ENCODE results near the gene ZMYND11. TPM values are rescaled to one million over a fixed set of nuclear protein-coding genes. Genes with fewer than 3 reads are reported as not detected.
"Not testable (repeated sequence)": the region's sequence is repeated elsewhere in the genome, so short reads cannot be mapped to it uniquely, and the experiment has no call there.

ZMYND11 gene
- total RNA-seq, 1 donor from 2014 or later = 31.4 TPM

DNA sequence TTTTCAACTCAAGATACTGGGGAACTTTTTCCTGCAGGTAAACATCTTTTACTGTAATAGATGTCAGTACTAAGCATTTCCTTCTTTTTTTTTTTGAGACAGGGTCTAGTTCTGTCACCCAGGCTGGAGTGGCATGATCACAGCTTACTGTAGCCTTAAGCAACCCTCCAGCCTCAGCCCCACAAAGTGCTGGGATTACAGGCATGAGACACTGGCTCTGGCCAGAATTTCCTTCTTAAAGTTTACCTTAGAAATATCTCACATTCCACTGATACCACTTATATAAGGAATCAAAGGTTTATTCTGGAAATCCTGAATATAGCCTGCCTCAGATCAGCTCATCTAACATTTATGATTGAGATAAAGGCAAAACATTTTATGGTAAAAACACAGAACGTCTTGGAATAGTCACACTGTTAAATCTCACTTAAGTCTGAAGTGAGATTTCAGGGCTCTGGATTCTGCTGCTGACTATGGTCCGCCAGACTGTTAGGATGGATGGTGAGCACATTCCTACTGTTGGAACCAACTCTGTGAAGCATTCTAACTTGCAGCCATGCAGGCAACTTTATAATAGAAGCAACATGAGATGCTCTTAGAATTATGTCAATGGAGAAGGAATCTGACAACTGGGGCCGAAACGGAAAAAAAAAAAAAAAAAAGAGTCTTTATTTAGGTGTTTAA is 151.9 kb downstream of the ZMYND11 start:
- Mint-ChIP-seq H3K36me3 (ENCODE audit: low read depth) (no peaks in the 10 kb centered on the region), H3K4me1 (ENCODE audit: low read depth) (peaks cover 29% of the 10 kb centered on the region), H3K27ac (no peak overlapping the region), H3K9me3 (peaks cover 4% of the 10 kb centered on the region), H3K27me3 (ENCODE audit: insufficient read depth) (peaks cover 4% of the 10 kb centered on the region), H3K4me3 (no peak overlapping the region)
- DNase-seq (ENCODE audit: low spot score) = no peak
- intact Hi-C loops (cut with micrococcal nuclease) = no loop called here

GRCh38 chr10:287814-288213 is 152.6 kb downstream of the ZMYND11 start:
- Mint-ChIP-seq H3K27ac (no peak overlapping the region), H3K4me1 (ENCODE audit: low read depth) (peaks cover 24% of the 10 kb centered on the region)

GRCh38 chr10:288316-289200 is 153.3 kb downstream of the ZMYND11 start:
- no peak for DNase-seq (ENCODE audit: low spot score)
- H3K36me3 Mint-ChIP-seq (ENCODE audit: low read depth) = no peaks in the 10 kb centered on the region
- intact Hi-C loops (cut with micrococcal nuclease) = no loop called here
- no peak overlapping the region for H3K4me3 Mint-ChIP-seq
- H3K4me1 Mint-ChIP-seq (ENCODE audit: low read depth) = peaks cover 16% of the 10 kb centered on the region
- peaks cover 4% of the 10 kb centered on the region for H3K9me3 Mint-ChIP-seq
- H3K27ac Mint-ChIP-seq = no peak overlapping the region
- peaks cover 4% of the 10 kb centered on the region for H3K27me3 Mint-ChIP-seq (ENCODE audit: insufficient read depth)

More at GRCh38 chr10:287814-288213, 152.6 kb downstream of the ZMYND11 start:
- Mint-ChIP-seq H3K27me3 (ENCODE audit: insufficient read depth) (peaks cover 4% of the 10 kb centered on the region), H3K9me3 (peaks cover 4% of the 10 kb centered on the region), H3K4me3 (no peak overlapping the region), H3K36me3 (ENCODE audit: low read depth) (no peaks in the 10 kb centered on the region)
- intact Hi-C loops (cut with micrococcal nuclease) = no loop called here
- no peak for DNase-seq (ENCODE audit: low spot score)

- intact Hi-C loops (cut with micrococcal nuclease) = no loop called here
- Mint-ChIP-seq H3K27me3 (ENCODE audit: insufficient read depth) (peaks cover 4% of the 10 kb centered on the region), H3K27ac (no peak overlapping the region), H3K36me3 (ENCODE audit: low read depth) (no peaks in the 10 kb centered on the region), H3K4me3 (no peak overlapping the region), H3K4me1 (ENCODE audit: low read depth) (peaks cover 6% of the 10 kb centered on the region), H3K9me3 (no peaks in the 10 kb centered on the region)
- DNase-seq (ENCODE audit: low spot score) = no peak
Measured at GRCh38 chr10:289581-289980, 154.3 kb downstream of the ZMYND11 start.

- intact Hi-C loops (cut with micrococcal nuclease) = no loop called here
- Mint-ChIP-seq H3K27me3 (ENCODE audit: insufficient read depth) (peaks cover 4% of the 10 kb centered on the region), H3K27ac (no peak overlapping the region), H3K4me1 (ENCODE audit: low read depth) (peaks cover under 1% of the 10 kb centered on the region), H3K36me3 (ENCODE audit: low read depth) (no peaks in the 10 kb centered on the region), H3K4me3 (no peak overlapping the region), H3K9me3 (no peaks in the 10 kb centered on the region)
- no peak for DNase-seq (ENCODE audit: low spot score)
Measured at GRCh38 chr10:290026-290725, 154.9 kb downstream of the ZMYND11 start.

- Mint-ChIP-seq H3K36me3 (ENCODE audit: low read depth) (no peaks in the 10 kb centered on the region), H3K4me1 (ENCODE audit: low read depth) (no peaks in the 10 kb centered on the region), H3K4me3 (no peak overlapping the region), H3K27ac (no peak overlapping the region), H3K9me3 (no peaks in the 10 kb centered on the region), H3K27me3 (ENCODE audit: insufficient read depth) (peaks cover 6% of the 10 kb centered on the region)
- DNase-seq (ENCODE audit: low spot score) = no peak
- intact Hi-C loops (cut with micrococcal nuclease) = no loop called here
Measured at GRCh38 chr10:293636-294035, 158.4 kb downstream of the ZMYND11 start.

GRCh38 chr10:297567-297966 is 162.3 kb downstream of the ZMYND11 start:
- no peak overlapping the region for H3K27ac Mint-ChIP-seq

GRCh38 chr10:298033-298432 is 162.8 kb downstream of the ZMYND11 start:
- Mint-ChIP-seq H3K27me3 (ENCODE audit: insufficient read depth) (peaks cover 3% of the 10 kb centered on the region), H3K36me3 (ENCODE audit: low read depth) (no peaks in the 10 kb centered on the region), H3K4me1 (ENCODE audit: low read depth) (no peaks in the 10 kb centered on the region), H3K27ac (no peak overlapping the region), H3K4me3 (no peak overlapping the region), H3K9me3 (no peaks in the 10 kb centered on the region)
- intact Hi-C loops (cut with micrococcal nuclease) = no loop called here
- DNase-seq (ENCODE audit: low spot score) = no peak

More at GRCh38 chr10:297567-297966, 162.3 kb downstream of the ZMYND11 start:
- H3K9me3 Mint-ChIP-seq = no peaks in the 10 kb centered on the region
- DNase-seq (ENCODE audit: low spot score) = no peak
- intact Hi-C loops (cut with micrococcal nuclease) = no loop called here
- H3K36me3 Mint-ChIP-seq (ENCODE audit: low read depth) = no peaks in the 10 kb centered on the region
- peaks cover 3% of the 10 kb centered on the region for H3K27me3 Mint-ChIP-seq (ENCODE audit: insufficient read depth)
- H3K4me3 Mint-ChIP-seq = no peak overlapping the region
- no peaks in the 10 kb centered on the region for H3K4me1 Mint-ChIP-seq (ENCODE audit: low read depth)

GRCh38 chr10:299512-299911 is 164.3 kb downstream of the ZMYND11 start:
- Mint-ChIP-seq H3K9me3 (no peaks in the 10 kb centered on the region), H3K36me3 (ENCODE audit: low read depth) (no peaks in the 10 kb centered on the region), H3K4me3 (no peak overlapping the region), H3K27me3 (ENCODE audit: insufficient read depth) (peaks cover 3% of the 10 kb centered on the region), H3K4me1 (ENCODE audit: low read depth) (no peaks in the 10 kb centered on the region), H3K27ac (no peak overlapping the region)
- DNase-seq (ENCODE audit: low spot score) = no peak
- intact Hi-C loops (cut with micrococcal nuclease) = no loop called here

DNA sequence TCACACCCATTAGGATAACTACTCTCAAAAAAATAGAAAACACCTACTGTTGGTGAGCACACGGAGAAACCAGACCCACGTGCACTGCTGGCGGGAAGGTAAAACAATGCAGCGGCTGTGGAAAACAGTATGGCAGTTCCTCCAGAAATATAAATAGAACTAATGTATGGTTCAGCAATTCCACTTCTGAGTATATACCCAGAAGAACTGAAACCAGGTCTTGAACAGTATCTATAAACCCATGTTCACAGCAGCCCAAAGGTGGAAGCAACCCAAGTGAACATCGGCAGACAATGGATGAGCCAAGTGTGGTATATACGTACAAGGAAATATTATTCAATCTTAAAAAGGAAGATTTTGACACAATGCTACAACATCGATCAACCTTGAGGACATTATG is 164.7 kb downstream of the ZMYND11 start:
- no peak overlapping the region for H3K4me3 Mint-ChIP-seq
- H3K36me3 Mint-ChIP-seq (ENCODE audit: low read depth) = no peaks in the 10 kb centered on the region
- peaks cover 3% of the 10 kb centered on the region for H3K27me3 Mint-ChIP-seq (ENCODE audit: insufficient read depth)
- no peaks in the 10 kb centered on the region for H3K4me1 Mint-ChIP-seq (ENCODE audit: low read depth)
- DNase-seq (ENCODE audit: low spot score) = no peak
- no peak overlapping the region for H3K27ac Mint-ChIP-seq
- intact Hi-C loops (cut with micrococcal nuclease) = no loop called here
- H3K9me3 Mint-ChIP-seq = no peaks in the 10 kb centered on the region

DNA sequence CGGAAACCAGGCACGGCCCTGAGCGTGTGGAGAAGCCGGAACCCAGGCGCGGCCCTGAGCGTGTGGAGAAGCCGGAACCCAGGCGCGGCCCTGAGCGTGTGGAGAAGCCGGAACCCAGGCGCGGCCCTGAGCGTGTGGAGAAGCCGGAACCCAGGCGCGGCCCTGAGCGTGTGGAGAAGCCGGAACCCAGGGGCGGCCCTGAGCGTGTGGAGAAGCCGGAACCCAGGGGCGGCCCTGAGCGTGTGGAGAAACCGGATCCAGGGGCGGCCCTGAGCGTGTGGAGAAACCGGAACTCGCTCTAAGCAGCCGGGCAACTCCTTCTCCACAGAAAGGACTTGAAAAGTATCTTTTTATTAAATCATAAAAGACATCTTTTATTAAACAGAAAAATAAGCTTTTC is 165.3 kb downstream of the ZMYND11 start:
- H3K9me3 Mint-ChIP-seq; DNase-seq (ENCODE audit: low spot score); H3K27ac Mint-ChIP-seq; intact Hi-C loops (cut with micrococcal nuclease); H3K27me3 Mint-ChIP-seq (ENCODE audit: insufficient read depth); H3K4me3 Mint-ChIP-seq; H3K36me3 Mint-ChIP-seq (ENCODE audit: low read depth); H3K4me1 Mint-ChIP-seq (ENCODE audit: low read depth): not testable (repeated sequence)

- Mint-ChIP-seq H3K36me3 (ENCODE audit: low read depth) (no peaks in the 10 kb centered on the region), H3K4me3 (no peak overlapping the region), H3K9me3 (no peaks in the 10 kb centered on the region), H3K27ac (no peak overlapping the region), H3K27me3 (ENCODE audit: insufficient read depth) (peaks cover 1% of the 10 kb centered on the region), H3K4me1 (ENCODE audit: low read depth) (no peaks in the 10 kb centered on the region)
- intact Hi-C loops (cut with micrococcal nuclease) = no loop called here
- DNase-seq (ENCODE audit: low spot score) = no peak
Measured at GRCh38 chr10:301536-301935, 166.3 kb downstream of the ZMYND11 start.
